Prostate gland (tissue), 2 donors: ENCODE results near the gene KATNAL2.

Source experiments
- CTCF ChIP-seq, 4 experiments: fragments of 200-600 bp in 2 of 4; fragments of 450-650 bp in 2 of 4; sonication (generic) in 2 of 4; IDR thresholded peaks; 1 replicate in 3 of 4; 2 replicates in 1 of 4; pipeline ENCODE4 v1.5.1; 2016 to 2019; ENCODE audit warnings: antibody characterized with exemption in 4 of 4, mild to moderate bottlenecking in 2 of 4, moderate library complexity in 2 of 4
- POLR2A ChIP-seq: fragments of 450-650 bp; IDR thresholded peaks from one replicate; pipeline ENCODE4 v1.6.1; 2016; ENCODE audit warnings: antibody characterized with exemption, mild to moderate bottlenecking
- POLR2AphosphoS5 ChIP-seq: sonication (generic); formaldehyde crosslinking; IDR thresholded peaks from one replicate; pipeline ENCODE4 v1.6.1; 2017; ENCODE audit warnings: antibody characterized with exemption

GRCh38 chr18:46920653-46921052 lies 3.3 kb downstream of the KATNAL2 start:
- TF ChIP-seq CTCF (IDR thresholded peaks at IDR 0.05), result no peak
- no peak for TF ChIP-seq POLR2AphosphoS5
- no peak for TF ChIP-seq POLR2A
